WTC11 (cell line): ENCODE data around the gene LHFPL6. TPM values are rescaled to one million over a fixed set of nuclear protein-coding genes. Genes with fewer than 3 reads are reported as not detected.

Experiments
- ATAC-seq: fragments of 200-7000 bp; cut with Tn5 transposase; 2 replicates; pipeline ENCODE4 v1.10.0; 2021; ENCODE audit warnings: mild to moderate bottlenecking, moderate library complexity
- CTCF ChIA-PET: fragments of 300-600 bp; sonication (Branson Sonifier 250); formaldehyde crosslinking; loops from one replicate; lab custom pipeline; 2021; ENCODE audit warnings: antibody characterized with exemption; lab: Charles Lee
- POLR2A ChIA-PET: fragments of 350-600 bp; sonication (Branson Sonifier 250); formaldehyde crosslinking; loops from one replicate; lab custom pipeline; 2021; ENCODE audit warnings: antibody characterized with exemption; lab: Charles Lee
- DNase-seq: peaks from one replicate; pipeline ENCODE4 v3.0.0; 2021; ENCODE audit warnings: low spot score
- H3K27ac Mint-ChIP-seq: 2 replicates; pipeline ENCODE4 v1.8.0; 2021; ENCODE audit warnings: mixed read lengths
- H3K27me3 Mint-ChIP-seq: 2 replicates; pipeline ENCODE4 v1.8.0; 2021; ENCODE audit warnings: low read depth, mild to moderate bottlenecking, moderate library complexity, mixed read lengths
- H3K36me3 Mint-ChIP-seq: 2 replicates; pipeline ENCODE4 v1.8.0; 2021; ENCODE audit warnings: mixed read lengths
- H3K4me1 Mint-ChIP-seq: 2 replicates; pipeline ENCODE4 v1.8.0; 2022; ENCODE audit warnings: mixed read lengths
- H3K4me3 Mint-ChIP-seq: 2 replicates; pipeline ENCODE4 v1.8.0; 2021; ENCODE audit warnings: mild to moderate bottlenecking, moderate library complexity, mixed read lengths
- H3K9me3 Mint-ChIP-seq: 2 replicates; pipeline ENCODE4 v1.8.0; 2021; ENCODE audit warnings: mixed read lengths
- AR ChIP-seq: fragments of 250-450 bp; sonication (Bioruptor Pico); IDR thresholded peaks from 2 replicates; pipeline ENCODE4 v1.9.0; 2021; ENCODE audit warnings: mild to moderate bottlenecking
- ATF1 ChIP-seq: sonication (generic); formaldehyde crosslinking; IDR thresholded peaks from 2 replicates; pipeline ENCODE4 v1.8.1; 2023; ENCODE audit warnings: mild to moderate bottlenecking, moderate library complexity, missing genetic modification reagents
- ELF4 ChIP-seq: sonication (generic); formaldehyde crosslinking; IDR thresholded peaks from 2 replicates; pipeline ENCODE4 v1.8.1; 2022; ENCODE audit warnings: low read depth, mild to moderate bottlenecking, moderate library complexity, missing genetic modification reagents
- ERG ChIP-seq: fragments of 250-450 bp; sonication (Bioruptor Pico); IDR thresholded peaks from 2 replicates; pipeline ENCODE4 v1.8.0; 2021; ENCODE audit warnings: mild to moderate bottlenecking
- HMGXB4 ChIP-seq: sonication (generic); formaldehyde crosslinking; IDR thresholded peaks from 2 replicates; pipeline ENCODE4 v1.8.1; 2023; ENCODE audit warnings: mild to moderate bottlenecking, moderate library complexity, missing genetic modification reagents
- IRF2 ChIP-seq: sonication (generic); formaldehyde crosslinking; IDR thresholded peaks from 2 replicates; pipeline ENCODE4 v1.8.0; 2022; ENCODE audit warnings: low read depth, missing genetic modification reagents, borderline replicate concordance
- JAZF1 ChIP-seq: fragments of 250-450 bp; sonication (Bioruptor Pico); IDR thresholded peaks from 2 replicates; pipeline ENCODE4 v1.9.0; 2021; ENCODE audit warnings: moderate library complexity, mild to moderate bottlenecking, inconsistent platforms
- KAT7 ChIP-seq: sonication (generic); formaldehyde crosslinking; IDR thresholded peaks from 2 replicates; pipeline ENCODE4 v1.8.1; 2023; ENCODE audit warnings: missing genetic modification reagents, mild to moderate bottlenecking, borderline replicate concordance
- MAX ChIP-seq: sonication (generic); formaldehyde crosslinking; IDR thresholded peaks from 2 replicates; pipeline ENCODE4 v1.8.0; 2022; ENCODE audit warnings: mild to moderate bottlenecking, missing genetic modification reagents
- MXD4 ChIP-seq: fragments of 250-450 bp; sonication (Bioruptor Pico); IDR thresholded peaks from 2 replicates; pipeline ENCODE4 v1.8.0; 2021; ENCODE audit warnings: mild to moderate bottlenecking, moderate library complexity, borderline replicate concordance
- NFYB ChIP-seq: sonication (generic); formaldehyde crosslinking; conservative IDR thresholded peaks from 2 replicates; pipeline ENCODE4 v1.8.0; 2022; ENCODE audit warnings: low read depth, missing genetic modification reagents
- TEAD1 ChIP-seq: sonication (generic); formaldehyde crosslinking; IDR thresholded peaks from 2 replicates; pipeline ENCODE4 v1.8.0; 2022; ENCODE audit warnings: mild to moderate bottlenecking, missing genetic modification reagents
- TEAD4 ChIP-seq: sonication (generic); formaldehyde crosslinking; IDR thresholded peaks from 2 replicates; pipeline ENCODE4 v1.8.0; 2022; ENCODE audit warnings: mild to moderate bottlenecking, missing genetic modification reagents
- USF1 ChIP-seq: sonication (generic); formaldehyde crosslinking; IDR thresholded peaks from 2 replicates; pipeline ENCODE4 v1.8.0; 2022; ENCODE audit warnings: mild to moderate bottlenecking, missing genetic modification reagents
- ZNF317 ChIP-seq: sonication (generic); formaldehyde crosslinking; IDR thresholded peaks from 2 replicates; pipeline ENCODE4 v1.8.1; 2023; ENCODE audit warnings: low read depth, mild to moderate bottlenecking, moderate library complexity, missing genetic modification reagents, borderline replicate concordance
- ZNF512 ChIP-seq: sonication (generic); formaldehyde crosslinking; IDR thresholded peaks from 2 replicates; pipeline ENCODE4 v1.8.1; 2022; ENCODE audit warnings: missing genetic modification reagents, borderline replicate concordance
- ZNF532 ChIP-seq: fragments of 250-450 bp; sonication (Bioruptor Pico); IDR thresholded peaks from 2 replicates; pipeline ENCODE4 v1.9.0; 2021; ENCODE audit warnings: mild to moderate bottlenecking, borderline replicate concordance
- total RNA-seq: library from RNA; stranded (reverse); gene quantifications from 3 replicates; pipeline ENCODE4 v1.2.3, GENCODE V29; 2021

Gene LHFPL6
- total RNA-seq, 1 experiment from 2014 or later: 4.5 TPM

GRCh38 chr13:39450176-39450575, 152.8 kb downstream of the LHFPL6 start:
- Mint-ChIP-seq H3K27me3 (no peaks in the 10 kb centered on the region), H3K36me3 (no peaks in the 10 kb centered on the region), H3K4me1 (peaks cover 10% of the 10 kb centered on the region)
- DNase-seq (no peak), ATAC-seq (no peak)
- CTCF ChIA-PET: no interaction called here
- TF ChIP-seq ZNF532 (CRISPR knock-in tag) (no peak), TEAD1 (CRISPR knock-in tag) (no peak), TEAD4 (CRISPR knock-in tag) (no peak), ZNF317 (CRISPR knock-in tag) (no peak), USF1 (no peak), ZNF512 (CRISPR knock-in tag) (no peak), JAZF1 (CRISPR knock-in tag) (no peak), ATF1 (CRISPR knock-in tag) (no peak), KAT7 (CRISPR knock-in tag) (no peak), MAX (CRISPR knock-in tag) (no peak)
- TF ChIP-seq, all 79 proteins: peak for 0
- POLR2A ChIA-PET: no interaction called here
- H3K9me3 Mint-ChIP-seq: no peaks in the 10 kb centered on the region; the same call in 1 of the 2 replicates
- no peak overlapping the region for H3K27ac Mint-ChIP-seq
- no peak overlapping the region for H3K4me3 Mint-ChIP-seq

- CTCF ChIA-PET: no interaction called here
- no peak for DNase-seq
- ATAC-seq: no peak
- H3K27me3 Mint-ChIP-seq: no peaks in the 10 kb centered on the region; the same call in 1 of the 2 replicates
- no peak overlapping the region for H3K27ac Mint-ChIP-seq
- no peaks in the 10 kb centered on the region; the same call in 1 of the 2 replicates for H3K9me3 Mint-ChIP-seq
- no peaks in the 10 kb centered on the region for H3K36me3 Mint-ChIP-seq
- POLR2A ChIA-PET: no interaction called here
- H3K4me1 Mint-ChIP-seq: peaks cover 10% of the 10 kb centered on the region
- no peak overlapping the region for H3K4me3 Mint-ChIP-seq
- no peak for TF ChIP-seq NFYB (CRISPR knock-in tag)
- no peak for TF ChIP-seq MXD4 (CRISPR knock-in tag)
- TF ChIP-seq MAX (CRISPR knock-in tag): no peak
- TF ChIP-seq ELF4 (CRISPR knock-in tag): no peak
- no peak for TF ChIP-seq ERG
- no peak for TF ChIP-seq HMGXB4 (CRISPR knock-in tag)
- TF ChIP-seq IRF2: no peak
- TF ChIP-seq AR (CRISPR knock-in tag): no peak
Measured at GRCh38 chr13:39448834-39449233, 154.2 kb downstream of the LHFPL6 start.
